Measurements from ENCODE around the gene TBR1. TPM values are rescaled to one million over a fixed set of nuclear protein-coding genes. Genes with fewer than 3 reads are reported as not detected.

The TBR1 gene
- total RNA-seq, result not detected in 2 replicates
- long read RNA-seq, result 0 reads

GRCh38 chr2:161415987-161416707, at the start of gene TBR1:
Gene TBR1 (plus strand): TSS chr2:161416297. CDS start chr2:161416411, 114 bp downstream.
- Mint-ChIP-seq H3K9me3 (ENCODE audit: low read depth) (no peaks in the 10 kb centered on the region), H3K27me3 (peaks cover 94% of the 10 kb centered on the region), H3K4me3 (ENCODE audit: low read depth) (peak within 1 kb of the TSS; percentile 39), H3K4me1 (ENCODE audit: low read depth) (peaks cover 14% of the 10 kb centered on the region), H3K27ac (peak within 1 kb of the TSS; percentile 48), H3K36me3 (ENCODE audit: insufficient read depth) (peaks cover 8% of the 10 kb centered on the region)
- TF ChIP-seq CTCF (IDR thresholded peaks at IDR 0.05; ENCODE audit: unreplicated experiment), result no peak
- no peak for DNase-seq (ENCODE audit: low spot score, unreplicated experiment)

GRCh38 chr2:161367675-161368074, 48.4 kb upstream of the TBR1 start:
- Mint-ChIP-seq H3K27ac (no peak overlapping the region), H3K27me3 (no peaks in the 10 kb centered on the region), H3K36me3 (ENCODE audit: insufficient read depth) (peaks cover 17% of the 10 kb centered on the region), H3K9me3 (ENCODE audit: low read depth) (peaks cover 3% of the 10 kb centered on the region), H3K4me1 (ENCODE audit: low read depth) (peaks cover 14% of the 10 kb centered on the region), H3K4me3 (ENCODE audit: low read depth) (no peak overlapping the region)
- TF ChIP-seq CTCF (IDR thresholded peaks at IDR 0.05; ENCODE audit: unreplicated experiment), result no peak
- no peak for DNase-seq (ENCODE audit: low spot score, unreplicated experiment)

GRCh38 chr2:161369311-161369710, 46.8 kb upstream of the TBR1 start:
- TF ChIP-seq CTCF (IDR thresholded peaks at IDR 0.05; ENCODE audit: unreplicated experiment), result no peak
- H3K9me3 Mint-ChIP-seq (ENCODE audit: low read depth), result no peaks in the 10 kb centered on the region
- H3K27me3 Mint-ChIP-seq, result no peaks in the 10 kb centered on the region
- peaks cover 14% of the 10 kb centered on the region for H3K4me1 Mint-ChIP-seq (ENCODE audit: low read depth)
- no peak for DNase-seq (ENCODE audit: low spot score, unreplicated experiment)
- peaks cover 9% of the 10 kb centered on the region for H3K36me3 Mint-ChIP-seq (ENCODE audit: insufficient read depth)
- no peak overlapping the region for H3K27ac Mint-ChIP-seq
- H3K4me3 Mint-ChIP-seq (ENCODE audit: low read depth), result no peak overlapping the region

GRCh38 chr2:161370981-161371380, 45.1 kb upstream of the TBR1 start:
- Mint-ChIP-seq H3K27ac (no peak overlapping the region), H3K9me3 (ENCODE audit: low read depth) (no peaks in the 10 kb centered on the region), H3K36me3 (ENCODE audit: insufficient read depth) (peaks cover 7% of the 10 kb centered on the region), H3K4me1 (ENCODE audit: low read depth) (peaks cover 14% of the 10 kb centered on the region), H3K4me3 (ENCODE audit: low read depth) (no peak overlapping the region), H3K27me3 (no peaks in the 10 kb centered on the region)
- no peak for DNase-seq (ENCODE audit: low spot score, unreplicated experiment)
- TF ChIP-seq CTCF (IDR thresholded peaks at IDR 0.05; ENCODE audit: unreplicated experiment), result no peak

- DNase-seq (ENCODE audit: low spot score, unreplicated experiment), result no peak
- Mint-ChIP-seq H3K9me3 (ENCODE audit: low read depth) (no peaks in the 10 kb centered on the region), H3K27ac (no peak overlapping the region), H3K4me3 (ENCODE audit: low read depth) (no peak overlapping the region), H3K4me1 (ENCODE audit: low read depth) (peaks cover 14% of the 10 kb centered on the region), H3K36me3 (ENCODE audit: insufficient read depth) (peaks cover 7% of the 10 kb centered on the region), H3K27me3 (no peaks in the 10 kb centered on the region)
- no peak for TF ChIP-seq CTCF (IDR thresholded peaks at IDR 0.05; ENCODE audit: unreplicated experiment)
Observed at GRCh38 chr2:161371869-161372268, 44.2 kb upstream of the TBR1 start.
